Bronchial epithelial cell (primary cell): Measurements from ENCODE around the gene NSMCE1. TPM values are rescaled to one million over a fixed set of nuclear protein-coding genes. Genes with fewer than 3 reads are reported as not detected.

Experiments
- DNase-seq: peaks from one replicate; pipeline ENCODE4 v3.0.0-alpha.2; 2010; ENCODE audit warnings: low read depth
- FAIRE-seq: peaks from 2 replicates; lab custom pipeline; 2011; peaks lifted over from hg19 to GRCh38; lab: Jason Lieb, UNC
- H3K27me3 ChIP-seq: 2 replicates; pipeline ENCODE4 v1.5.1; 2011; ENCODE audit warnings: low read length; ENCODE audit not compliant: control insufficient read depth, insufficient read depth
- H3K36me3 ChIP-seq: 2 replicates; pipeline ENCODE4 v1.5.1; 2011; ENCODE audit warnings: low read length; ENCODE audit not compliant: control insufficient read depth, insufficient read depth
- H3K4me3 ChIP-seq: 2 replicates; pipeline ENCODE4 v1.5.1; 2011; ENCODE audit warnings: mild to moderate bottlenecking, low read depth, low read length, control low read depth
- CTCF ChIP-seq: IDR thresholded peaks from 2 replicates; pipeline ENCODE4 v1.5.1; 2011; ENCODE audit warnings: mild to moderate bottlenecking, moderate library complexity, low read length, control low read depth, inconsistent platforms; ENCODE audit not compliant: insufficient read depth, severe bottlenecking
- total RNA-seq: library from RNA; depleted of rRNA; stranded (reverse); fragments of >200 nt; gene quantifications from 2 replicates; pipeline ENCODE4 v1.2.1, GENCODE V29; 2014

Gene NSMCE1
- total RNA-seq, 1 donor from 2014 or later, result 111 TPM

DNA sequence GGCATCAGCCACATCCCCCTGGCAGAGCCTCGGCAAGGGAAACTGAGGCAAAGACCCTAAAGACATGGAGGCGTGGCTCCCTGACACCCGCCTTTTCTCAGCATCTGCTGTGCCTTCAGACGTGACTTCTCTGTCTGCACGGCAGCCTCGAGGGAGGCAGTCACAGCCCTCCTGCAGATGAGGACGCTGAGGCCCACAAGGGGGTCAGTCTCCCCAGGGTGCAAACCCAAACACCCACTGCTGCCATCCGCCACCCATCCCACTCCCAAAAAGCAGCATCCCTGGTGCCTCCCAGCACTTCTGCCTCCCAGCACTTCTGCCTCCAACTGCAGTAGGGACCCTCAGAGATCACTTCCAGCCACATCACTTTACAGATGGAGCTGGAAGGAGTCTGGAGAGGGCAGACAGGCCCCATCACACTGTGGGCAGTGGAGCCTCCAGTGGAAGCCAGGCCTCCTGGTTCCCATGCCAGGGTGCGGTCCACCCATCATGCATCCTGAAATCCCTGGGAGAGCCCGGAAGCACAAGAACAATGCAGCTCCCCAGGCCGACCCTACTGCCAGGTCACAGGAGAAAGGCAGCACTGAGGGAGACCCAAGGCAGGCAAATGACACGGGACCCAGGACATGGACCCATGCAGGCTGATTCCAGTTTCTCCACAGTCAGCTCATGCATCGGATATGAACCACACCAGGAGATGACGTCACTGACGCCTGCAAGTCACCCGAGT is 41.4 kb downstream of the NSMCE1 start:
- TF ChIP-seq CTCF, result no peak
- no peak for FAIRE-seq
- no peak overlapping the region for H3K4me3 ChIP-seq
- DNase-seq, result no peak
- H3K27me3 ChIP-seq, result no peaks in the 10 kb centered on the region
- H3K36me3 ChIP-seq, result peaks cover 15% of the 10 kb centered on the region

DNA sequence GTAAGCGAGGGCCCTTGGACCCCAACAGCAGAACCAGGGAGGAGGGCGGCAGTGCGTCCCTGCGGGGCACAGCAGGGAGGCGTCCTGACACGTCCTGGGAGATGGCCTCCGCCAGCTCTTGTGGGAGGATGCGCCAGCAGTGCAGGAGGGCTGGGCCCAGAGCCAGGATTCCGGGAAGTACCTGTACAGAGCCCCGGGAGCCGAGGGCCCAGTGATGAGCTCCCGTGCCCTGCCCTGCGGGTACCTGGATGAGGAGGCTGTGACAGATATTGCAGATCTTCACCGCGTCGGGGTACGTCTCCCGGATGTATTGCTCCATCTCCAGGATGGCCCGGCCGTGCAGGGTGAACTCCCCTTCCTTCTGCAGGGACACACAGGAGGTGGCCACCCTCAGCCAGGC is 42.1 kb downstream of the NSMCE1 start:
- TF ChIP-seq CTCF, result no peak
- Histone ChIP-seq H3K27me3 (no peaks in the 10 kb centered on the region), H3K36me3 (peaks cover 12% of the 10 kb centered on the region), H3K4me3 (no peak overlapping the region)
- FAIRE-seq, result no peak
- DNase-seq, result peak; percentile 43

DNA sequence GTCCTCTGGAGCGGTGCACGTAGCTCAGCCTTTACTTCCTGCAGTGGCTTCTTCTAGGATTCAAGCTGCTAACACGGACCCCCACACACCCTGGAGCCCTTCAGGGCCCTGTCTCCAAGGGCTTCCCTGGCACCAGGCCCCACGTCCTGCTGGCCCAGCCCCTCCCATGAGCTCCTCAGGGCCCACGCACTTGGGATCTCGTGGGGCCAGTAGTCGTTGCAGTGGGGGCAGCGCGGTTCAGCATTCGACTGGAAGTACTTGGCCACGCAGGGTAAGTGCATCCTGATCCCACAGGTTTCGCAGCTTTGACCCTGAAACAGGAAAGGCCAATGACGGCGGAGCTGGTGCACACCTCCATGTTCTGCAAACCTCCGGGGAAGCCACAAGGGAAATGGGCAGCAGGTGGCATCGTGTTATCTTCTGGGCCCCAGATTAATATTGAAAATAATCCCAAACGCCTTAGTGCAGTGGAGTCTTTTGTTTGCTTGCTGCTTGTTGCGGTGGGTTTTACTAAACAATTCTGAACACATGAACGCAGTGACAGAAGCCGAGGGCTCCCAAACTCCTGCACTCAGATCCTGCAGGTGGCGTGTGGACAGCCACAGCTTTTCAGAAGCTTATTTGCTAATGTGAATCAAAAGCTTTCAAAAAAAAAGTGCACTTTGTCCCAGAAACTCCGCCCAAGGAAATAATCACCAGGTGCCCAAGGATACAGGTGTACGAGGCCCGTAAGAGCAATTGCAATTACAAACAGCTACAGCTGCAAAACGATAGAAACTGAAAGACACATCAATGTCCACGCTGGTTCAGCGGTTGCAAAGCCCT is 42.8 kb downstream of the NSMCE1 start:
- Histone ChIP-seq H3K4me3 (no peak overlapping the region), H3K27me3 (no peaks in the 10 kb centered on the region), H3K36me3 (peaks cover 9% of the 10 kb centered on the region)
- TF ChIP-seq CTCF, result peak; percentile 5
- DNase-seq, result no peak
- no peak for FAIRE-seq

GRCh38 chr16:27224741-27225300 is 43.8 kb downstream of the NSMCE1 start:
- Histone ChIP-seq H3K4me3 (no peak overlapping the region), H3K27me3 (no peaks in the 10 kb centered on the region), H3K36me3 (peaks cover 7% of the 10 kb centered on the region)
- TF ChIP-seq CTCF, result no peak
- no peak for DNase-seq
- FAIRE-seq, result no peak

DNA sequence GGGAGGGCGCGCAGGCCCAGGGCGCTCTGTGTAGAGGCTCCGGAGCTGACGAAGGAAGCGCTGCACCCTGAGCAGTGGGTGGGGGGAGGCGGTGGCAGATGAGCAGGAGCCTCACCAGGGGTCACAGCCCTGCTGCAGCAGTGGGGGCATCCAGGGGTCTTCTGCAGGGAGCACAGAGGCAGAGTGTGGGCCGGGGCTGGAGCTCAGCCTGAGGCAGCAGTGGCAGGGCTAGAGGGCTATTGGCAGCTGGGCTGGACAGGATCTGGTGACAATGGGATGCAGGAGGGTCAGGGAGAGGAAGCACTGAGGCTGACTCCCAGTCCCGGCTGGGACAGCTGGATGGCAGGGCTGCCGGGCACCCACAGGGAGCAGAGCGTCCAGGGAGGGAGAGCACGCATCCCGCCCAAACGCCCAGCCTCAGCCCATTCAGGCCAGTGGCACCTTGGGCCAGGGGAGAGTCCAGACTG is 44.3 kb downstream of the NSMCE1 start:
- FAIRE-seq (no peak), DNase-seq (no peak)
- TF ChIP-seq CTCF, result no peak
- peaks cover 6% of the 10 kb centered on the region for H3K36me3 ChIP-seq
- H3K4me3 ChIP-seq, result no peak overlapping the region
- no peaks in the 10 kb centered on the region for H3K27me3 ChIP-seq
